Thymus (tissue), 14 donors: Measurements from ENCODE around the gene CASP2. TPM values are rescaled to one million over a fixed set of nuclear protein-coding genes. Genes with fewer than 3 reads are reported as not detected.

Experiments
- DNase-seq, 9 donors: peaks; one replicate each; pipeline ENCODE4 v3.0.0-alpha.2; 2013; ENCODE audit warnings: low spot score in 9 of 9, low read depth in 6 of 9, missing footprints in 1 of 9
- H3K27ac ChIP-seq, 2 donors: one replicate each; pipeline ENCODE4 v1.5.1; 2013; ENCODE audit warnings: control low read depth in 1 of 2, low read depth in 1 of 2, low read length in 1 of 2, mild to moderate bottlenecking in 1 of 2, moderate library complexity in 1 of 2
- H3K27me3 ChIP-seq, 2 donors: one replicate each; pipeline ENCODE4 v1.5.1; 2013; ENCODE audit warnings: low read length in 1 of 2; ENCODE audit not compliant: control insufficient read depth in 2 of 2, insufficient read depth in 1 of 2
- H3K36me3 ChIP-seq, 2 donors: one replicate each; pipeline ENCODE4 v1.5.1; 2013; ENCODE audit warnings: low read length in 1 of 2, mild to moderate bottlenecking in 1 of 2, moderate library complexity in 1 of 2; ENCODE audit not compliant: control insufficient read depth in 2 of 2, insufficient read depth in 2 of 2
- H3K4me1 ChIP-seq, 2 donors: one replicate each; pipeline ENCODE4 v1.5.1; 2013; ENCODE audit warnings: low read length in 2 of 2; ENCODE audit not compliant: control insufficient read depth in 2 of 2, insufficient read depth in 2 of 2
- H3K4me3 ChIP-seq, 2 donors: one replicate each; pipeline ENCODE4 v1.5.1; 2013; ENCODE audit warnings: low read length in 2 of 2, control low read depth in 1 of 2, mild to moderate bottlenecking in 1 of 2
- H3K9me3 ChIP-seq, 2 donors: one replicate each; pipeline ENCODE4 v1.5.1; 2013; ENCODE audit warnings: low read length in 1 of 2, mild to moderate bottlenecking in 1 of 2; ENCODE audit not compliant: control insufficient read depth in 2 of 2, insufficient read depth in 1 of 2
- WGBS: extraction: QIAGEN DNeasy Blood & Tissue Kit; methylation state at CpG from one replicate; pipeline ENCODE4 v1.1.7; 2013; 5-methylcytosine and 5-hydroxymethylcytosine counted together
- long read RNA-seq, 10 donors: transcript quantifications; one replicate each; lab custom pipeline, GENCODE V29; 2026
- polyA plus RNA-seq: library from polyadenylated mRNA; stranded (reverse); fragments of 200-250 nt; gene quantifications from one replicate; pipeline ENCODE4 v1.2.3, GENCODE V29; 2013
- total RNA-seq: library from RNA; stranded (reverse); fragments of 120-200 nt; gene quantifications from one replicate; pipeline ENCODE4 v1.2.4, GENCODE V29; 2013
- donor health status: healthy.

CASP2 gene
- total RNA-seq (18.6 TPM), polyA plus RNA-seq (17.5 TPM)
- long read RNA-seq, donor 1, full-length matches to known transcripts, result 1 of 1 reads
- long read RNA-seq, donor 1, partial matches to known transcripts, result 0 of 1 reads
- long read RNA-seq, donor 1, other reads (novel, unspliced or antisense), result 0 of 1 reads
- long read RNA-seq, donor 2, result 0 reads
- long read RNA-seq, donor 3, full-length matches to known transcripts, result 6 of 6 reads
- long read RNA-seq, donor 3, partial matches to known transcripts, result 0 of 6 reads
- long read RNA-seq, donor 3, other reads (novel, unspliced or antisense), result 0 of 6 reads
- long read RNA-seq, donor 4, full-length matches to known transcripts, result 7 of 7 reads
- long read RNA-seq, donor 4, partial matches to known transcripts, result 0 of 7 reads
- long read RNA-seq, donor 4, other reads (novel, unspliced or antisense), result 0 of 7 reads
- long read RNA-seq, donor 5, full-length matches to known transcripts, result 8 of 13 reads
- long read RNA-seq, donor 5, partial matches to known transcripts, result 5 of 13 reads
- long read RNA-seq, donor 5, other reads (novel, unspliced or antisense), result 0 of 13 reads
- long read RNA-seq, donor 6, full-length matches to known transcripts, result 8 of 8 reads
- long read RNA-seq, donor 6, partial matches to known transcripts, result 0 of 8 reads
- long read RNA-seq, donor 6, other reads (novel, unspliced or antisense), result 0 of 8 reads
- long read RNA-seq, donor 7, full-length matches to known transcripts, result 3 of 24 reads
- long read RNA-seq, donor 7, partial matches to known transcripts, result 21 of 24 reads
- long read RNA-seq, donor 7, other reads (novel, unspliced or antisense), result 0 of 24 reads
- long read RNA-seq, donor 8, full-length matches to known transcripts, result 1 of 1 reads
- long read RNA-seq, donor 8, partial matches to known transcripts, result 0 of 1 reads
- long read RNA-seq, donor 8, other reads (novel, unspliced or antisense), result 0 of 1 reads
- long read RNA-seq, donor 9, full-length matches to known transcripts, result 6 of 6 reads
- long read RNA-seq, donor 9, partial matches to known transcripts, result 0 of 6 reads
- long read RNA-seq, donor 9, other reads (novel, unspliced or antisense), result 0 of 6 reads
- long read RNA-seq, donor 10, full-length matches to known transcripts, result 6 of 6 reads
- long read RNA-seq, donor 10, partial matches to known transcripts, result 0 of 6 reads
- long read RNA-seq, donor 10, other reads (novel, unspliced or antisense), result 0 of 6 reads

DNA sequence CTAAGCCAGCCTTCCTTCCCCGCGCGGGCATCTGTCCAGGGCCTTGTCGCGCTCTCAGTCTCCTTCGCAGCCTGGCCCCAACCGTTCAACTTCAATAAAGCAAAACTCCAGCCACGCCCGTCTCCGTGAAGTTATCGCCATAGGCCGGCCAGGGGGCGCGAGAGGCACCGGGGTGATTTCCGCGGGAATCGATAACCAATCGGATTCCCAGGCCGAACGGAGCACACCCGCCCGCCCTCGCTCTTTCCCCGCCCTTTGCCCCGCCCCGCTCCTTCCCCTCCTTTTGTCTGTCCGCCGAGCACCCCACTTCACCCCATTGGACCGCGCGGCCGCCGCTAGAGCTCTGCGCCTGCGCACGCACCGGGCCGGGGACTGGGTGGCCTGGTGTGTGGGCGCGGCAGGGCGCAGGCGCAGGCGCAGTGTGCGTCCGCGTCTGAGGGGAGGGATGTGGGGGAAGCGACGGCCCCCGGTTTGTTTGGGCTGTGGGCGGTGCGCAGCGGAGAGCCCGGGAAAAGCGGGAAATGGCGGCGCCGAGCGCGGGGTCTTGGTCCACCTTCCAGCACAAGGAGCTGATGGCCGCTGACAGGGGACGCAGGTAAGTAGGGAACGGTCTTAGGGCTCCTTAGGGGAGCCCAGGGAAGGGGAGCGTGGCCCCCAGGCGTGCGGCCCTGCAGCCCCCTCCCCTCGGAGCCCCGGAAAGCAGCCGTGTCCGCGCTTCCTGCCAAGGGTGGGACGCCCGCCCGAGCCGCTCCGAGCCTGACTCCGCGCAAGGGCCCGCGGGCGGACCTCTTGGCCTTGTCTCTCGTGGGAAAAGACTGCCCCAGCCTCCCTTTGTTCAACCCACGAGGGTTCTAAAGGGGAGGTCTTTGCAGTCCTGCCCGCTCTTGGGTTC, at the start of gene CASP2:
Gene CASP2 (plus strand): TSS at position 417 of the 892 bp plus-strand sequence. CDS start 105 bp downstream, at position 522.
- H3K4me3 ChIP-seq, result peak within 1 kb of the TSS; percentile 87 to 97
- peak within 1 kb of the TSS; percentile 86 to 93 for H3K27ac ChIP-seq
- peaks cover 11 to 22% of the 10 kb centered on the region in 2 donors for H3K36me3 ChIP-seq
- peak; percentile 80 to 98 (median 95) for DNase-seq
- H3K4me1 ChIP-seq, result peaks cover 25 to 45% of the 10 kb centered on the region in 2 donors
- H3K27me3 ChIP-seq, result no peaks in the 10 kb centered on the region
- H3K9me3 ChIP-seq, result peaks cover 0 to 7% of the 10 kb centered on the region in 2 donors
- 4% methylated on average over 84 of the region's 84 CpGs for WGBS

GRCh38 chr7:143239813-143240212, 48.3 kb upstream of the CASP2 start:
- no peaks in the 10 kb centered on the region for H3K36me3 ChIP-seq
- peaks cover 0 to 5% of the 10 kb centered on the region in 2 donors for H3K9me3 ChIP-seq
- no peak overlapping the region for H3K27ac ChIP-seq
- H3K27me3 ChIP-seq, result no peaks in the 10 kb centered on the region
- no peak overlapping the region for H3K4me3 ChIP-seq
- DNase-seq, result no peak
- no peaks in the 10 kb centered on the region for H3K4me1 ChIP-seq

GRCh38 chr7:143240291-143241168, 47.6 kb upstream of the CASP2 start:
- peaks cover 0 to 5% of the 10 kb centered on the region in 2 donors for H3K9me3 ChIP-seq
- peak; percentile 44 to 88 (median 64) for DNase-seq
- no peaks in the 10 kb centered on the region for H3K27me3 ChIP-seq
- no peak overlapping the region for H3K27ac ChIP-seq
- no peak overlapping the region for H3K4me3 ChIP-seq
- 35% methylated on average over 9 of the region's 9 CpGs for WGBS
- H3K36me3 ChIP-seq, result no peaks in the 10 kb centered on the region
- no peaks in the 10 kb centered on the region for H3K4me1 ChIP-seq

DNA sequence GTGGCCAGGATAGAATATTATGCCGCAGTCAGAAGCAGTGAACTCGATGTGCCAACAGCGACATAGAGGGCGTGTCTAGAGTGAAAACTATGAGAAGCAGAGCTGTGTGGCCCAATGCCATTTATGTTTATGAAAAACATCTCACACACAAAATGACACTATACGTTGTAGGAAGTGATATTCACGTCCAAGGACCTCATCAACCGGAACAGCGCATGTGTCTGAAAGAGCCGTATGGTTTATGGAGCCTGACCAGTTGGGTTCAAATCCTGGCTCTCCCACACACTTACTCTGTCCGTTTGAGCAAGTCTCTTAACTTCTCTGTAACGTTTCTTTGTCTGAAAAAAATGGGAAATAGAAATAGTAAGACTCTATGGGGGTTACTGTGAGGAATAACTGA, 45.8 kb upstream of the CASP2 start:
- Histone ChIP-seq H3K27me3 (no peaks in the 10 kb centered on the region), H3K4me1 (no peaks in the 10 kb centered on the region), H3K4me3 (no peak overlapping the region), H3K9me3 (peaks cover 0 to 5% of the 10 kb centered on the region in 2 donors), H3K27ac (no peak overlapping the region), H3K36me3 (no peaks in the 10 kb centered on the region)
- 95% methylated on average over 11 of the region's 11 CpGs for WGBS
- DNase-seq, result no peak

- Histone ChIP-seq H3K4me3 (no peak overlapping the region), H3K27ac (no peak overlapping the region), H3K27me3 (no peaks in the 10 kb centered on the region), H3K36me3 (no peaks in the 10 kb centered on the region), H3K9me3 (no peaks in the 10 kb centered on the region), H3K4me1 (no peaks in the 10 kb centered on the region)
- no peak for DNase-seq
- 93% methylated on average over 7 of the region's 7 CpGs for WGBS
Observed at GRCh38 chr7:143243111-143243510, 45.0 kb upstream of the CASP2 start.

GRCh38 chr7:143243614-143244013, 44.5 kb upstream of the CASP2 start:
- 95% methylated on average over 3 of the region's 3 CpGs for WGBS

DNA sequence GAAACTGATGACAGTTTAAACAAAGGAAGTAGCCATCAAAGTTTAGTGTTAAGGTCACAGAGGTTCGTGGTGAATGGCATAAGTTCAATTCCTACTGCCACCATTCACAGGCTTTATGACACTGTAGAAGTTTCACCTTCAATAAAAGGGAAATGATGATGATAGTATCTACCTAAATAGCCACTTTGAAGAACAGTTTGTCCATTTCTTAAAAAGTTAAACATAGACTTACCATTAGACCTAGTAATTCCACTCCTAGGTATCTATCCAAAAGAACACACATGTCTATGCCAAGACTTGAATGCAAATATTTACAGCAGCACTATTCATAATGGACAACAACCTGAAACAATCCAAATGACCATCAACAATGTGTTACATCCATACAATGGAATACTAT, 43.8 kb upstream of the CASP2 start:
- Histone ChIP-seq H3K27me3 (no peaks in the 10 kb centered on the region), H3K4me1 (no peaks in the 10 kb centered on the region), H3K36me3 (no peaks in the 10 kb centered on the region), H3K4me3 (no peak overlapping the region), H3K27ac (no peak overlapping the region), H3K9me3 (peaks cover 0 to 6% of the 10 kb centered on the region in 2 donors)
- 69% methylated on average over 1 of the region's 1 CpG for WGBS
- DNase-seq, result no peak

More at GRCh38 chr7:143243614-143244013, 44.5 kb upstream of the CASP2 start:
- Histone ChIP-seq H3K36me3 (no peaks in the 10 kb centered on the region), H3K27ac (no peak overlapping the region), H3K27me3 (no peaks in the 10 kb centered on the region), H3K9me3 (no peaks in the 10 kb centered on the region), H3K4me3 (no peak overlapping the region), H3K4me1 (no peaks in the 10 kb centered on the region)
- DNase-seq, result no peak
